Thoracic aorta (tissue), 2 donors: ENCODE results near the gene NFIA. TPM values are rescaled to one million over a fixed set of nuclear protein-coding genes. Genes with fewer than 3 reads are reported as not detected.
A peak's percentile ranks its signal among the peaks of the same experiment; 100 is the strongest.

Source experiments
- ATAC-seq: fragments of 150-250 bp; one replicate; pipeline ENCODE4 v1.8.0; 2017; ENCODE audit warnings: low read depth; ENCODE audit not compliant: insufficient number of reproducible peaks, low FRiP score
- DNase-seq: peaks from one replicate; pipeline ENCODE4 v3.0.0-alpha.2; 2020; ENCODE audit warnings: low spot score
- H3K27ac ChIP-seq, 2 donors: fragments of 200-600 bp; sonication (generic); 1 replicate in 1 of 2; 2 replicates in 1 of 2; pipeline ENCODE4 v1.5.1; 2016; ENCODE audit warnings: mild to moderate bottlenecking in 2 of 2, moderate library complexity in 2 of 2
- H3K27me3 ChIP-seq: fragments of 200-600 bp; sonication (generic); replicated peaks from 2 replicates; pipeline ENCODE4 v1.6.0; 2016; ENCODE audit warnings: mild to moderate bottlenecking; ENCODE audit not compliant: insufficient read depth
- H3K36me3 ChIP-seq: fragments of 200-600 bp; sonication (generic); one replicate; pipeline ENCODE4 v1.5.1; 2016
- H3K4me1 ChIP-seq, 2 donors: fragments of 200-600 bp; sonication (generic); 1 replicate in 1 of 2; 2 replicates in 1 of 2; pipeline versions ENCODE4 v1.5.1 to v1.6.0; 2016; ENCODE audit warnings: low read depth in 2 of 2, mild to moderate bottlenecking in 1 of 2; ENCODE audit not compliant: control insufficient read depth in 1 of 2
- H3K4me3 ChIP-seq: fragments of 200-600 bp; sonication (generic); 2 replicates; pipeline ENCODE4 v1.5.1; 2016; ENCODE audit warnings: mild to moderate bottlenecking
- H3K9me3 ChIP-seq: fragments of 200-600 bp; sonication (generic); 2 replicates; pipeline ENCODE4 v1.5.1; 2016
- total RNA-seq, 2 donors: library from RNA; depleted of rRNA; stranded (reverse); fragments of >200 nt; gene quantifications; one replicate each; pipeline versions ENCODE4 v1.1.0 to v1.2.3, GENCODE V29; 2016
- TF ChIP-seq, protein P1 (sequence below): fragments of 200-600 bp; sonication (generic); IDR thresholded peaks from one replicate; pipeline ENCODE4 v1.5.1; 2019; ENCODE audit warnings: antibody characterized with exemption

Gene NFIA
- total RNA-seq, 2 donors from 2014 or later = 99.8 to 118 TPM

DNA sequence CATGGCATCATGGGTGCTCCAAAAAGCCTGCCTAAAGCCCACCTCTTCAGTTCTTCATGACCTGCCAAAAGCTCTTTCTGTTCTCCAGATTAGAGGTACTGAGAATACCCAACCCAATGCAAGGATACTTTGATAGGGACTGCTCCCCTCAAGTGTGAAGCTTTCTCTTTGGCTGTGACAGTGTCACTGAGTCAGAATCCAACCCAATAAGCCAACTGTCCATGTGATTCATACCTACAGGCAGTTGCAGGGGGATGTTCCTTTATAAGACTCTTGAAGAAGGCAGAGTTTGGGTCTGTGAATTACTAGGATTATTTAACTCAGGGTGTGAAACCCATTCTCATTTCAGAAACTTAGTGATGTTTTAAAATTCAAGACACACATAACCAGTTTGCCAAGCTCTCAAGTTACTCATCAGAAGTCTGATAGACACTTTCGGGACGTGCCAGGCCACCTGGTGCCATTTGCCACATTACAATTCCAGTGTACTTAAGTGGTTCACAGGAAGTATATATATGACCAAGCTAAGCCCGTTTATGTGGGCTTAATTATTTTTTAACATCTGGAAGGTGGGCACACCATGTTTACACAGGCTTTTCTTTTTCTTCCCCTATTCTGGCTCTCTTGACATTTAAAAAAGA is 265.8 kb downstream of the NFIA start:
- H3K9me3 ChIP-seq = no peaks in the 10 kb centered on the region
- ATAC-seq (no peak), DNase-seq (no peak)
- TF ChIP-seq, protein P1, sequence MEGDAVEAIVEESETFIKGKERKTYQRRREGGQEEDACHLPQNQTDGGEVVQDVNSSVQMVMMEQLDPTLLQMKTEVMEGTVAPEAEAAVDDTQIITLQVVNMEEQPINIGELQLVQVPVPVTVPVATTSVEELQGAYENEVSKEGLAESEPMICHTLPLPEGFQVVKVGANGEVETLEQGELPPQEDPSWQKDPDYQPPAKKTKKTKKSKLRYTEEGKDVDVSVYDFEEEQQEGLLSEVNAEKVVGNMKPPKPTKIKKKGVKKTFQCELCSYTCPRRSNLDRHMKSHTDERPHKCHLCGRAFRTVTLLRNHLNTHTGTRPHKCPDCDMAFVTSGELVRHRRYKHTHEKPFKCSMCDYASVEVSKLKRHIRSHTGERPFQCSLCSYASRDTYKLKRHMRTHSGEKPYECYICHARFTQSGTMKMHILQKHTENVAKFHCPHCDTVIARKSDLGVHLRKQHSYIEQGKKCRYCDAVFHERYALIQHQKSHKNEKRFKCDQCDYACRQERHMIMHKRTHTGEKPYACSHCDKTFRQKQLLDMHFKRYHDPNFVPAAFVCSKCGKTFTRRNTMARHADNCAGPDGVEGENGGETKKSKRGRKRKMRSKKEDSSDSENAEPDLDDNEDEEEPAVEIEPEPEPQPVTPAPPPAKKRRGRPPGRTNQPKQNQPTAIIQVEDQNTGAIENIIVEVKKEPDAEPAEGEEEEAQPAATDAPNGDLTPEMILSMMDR = no peak
- H3K36me3 ChIP-seq = peaks cover 6% of the 10 kb centered on the region
- no peaks in the 10 kb centered on the region for H3K27me3 ChIP-seq
- H3K27ac ChIP-seq = no peak overlapping the region
- peaks cover 23 to 45% of the 10 kb centered on the region in 2 donors for H3K4me1 ChIP-seq
- no peak overlapping the region for H3K4me3 ChIP-seq

DNA sequence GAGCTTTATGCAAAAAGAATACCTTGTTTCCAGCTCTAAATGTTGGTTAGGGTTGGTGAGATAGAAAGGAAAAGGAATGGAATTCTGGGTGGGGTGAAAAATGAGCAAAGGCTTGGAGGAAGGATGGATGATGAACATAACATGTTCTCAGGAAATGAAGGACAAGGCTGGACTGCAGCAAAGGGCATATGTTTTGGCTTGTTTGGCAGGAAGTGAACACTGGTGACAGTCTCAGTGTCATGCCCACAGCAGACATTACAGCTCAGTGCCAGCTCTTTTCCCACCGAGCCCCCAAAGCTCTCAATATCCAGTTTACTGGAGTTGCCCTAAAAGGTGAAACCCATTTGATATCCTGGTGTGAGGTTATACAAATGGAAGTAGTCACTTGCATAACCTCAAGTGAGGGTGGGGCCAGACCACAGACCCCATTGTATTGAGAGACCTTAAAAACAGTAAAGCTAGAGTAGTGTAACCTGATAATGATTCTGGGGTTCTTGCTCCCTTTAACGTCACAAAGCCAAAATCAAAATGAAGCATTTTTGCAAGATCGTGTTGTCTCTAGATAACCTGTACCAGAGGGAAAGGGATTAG is 270.6 kb downstream of the NFIA start:
- Histone ChIP-seq H3K27me3 (no peaks in the 10 kb centered on the region), H3K36me3 (peaks cover 16% of the 10 kb centered on the region), H3K9me3 (no peaks in the 10 kb centered on the region), H3K27ac (no peak overlapping the region), H3K4me1 (peaks cover 3 to 30% of the 10 kb centered on the region in 2 donors), H3K4me3 (no peak overlapping the region)
- TF ChIP-seq, protein P1 = no peak
- ATAC-seq (no peak), DNase-seq (no peak)

DNA sequence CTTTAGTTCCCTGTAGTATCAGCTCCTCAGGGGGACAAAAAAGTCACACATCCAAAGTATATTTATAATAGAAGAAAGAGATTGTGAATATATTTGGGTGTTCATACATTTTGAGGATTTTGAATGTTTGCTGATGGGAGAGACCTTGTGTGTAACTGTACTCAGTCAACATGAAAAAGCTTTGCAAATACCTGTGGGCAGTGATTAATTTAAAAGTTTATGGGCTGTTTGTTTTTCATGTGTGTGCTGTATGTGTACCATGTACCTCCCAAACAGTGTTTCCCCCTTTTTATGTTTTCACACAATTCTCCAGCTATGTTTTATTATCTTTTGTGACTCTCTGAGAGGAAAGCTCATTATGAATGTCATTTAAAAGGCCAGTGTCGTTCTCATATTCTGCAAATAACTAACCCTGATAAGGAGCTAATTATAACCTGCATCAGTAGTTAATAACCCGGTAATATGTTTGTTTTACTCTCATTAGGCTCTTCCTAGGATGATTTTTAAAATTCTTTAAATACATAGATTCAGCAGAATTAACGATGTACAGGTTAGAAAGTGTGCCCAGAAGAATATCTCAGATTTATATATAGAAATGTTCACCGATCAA is 271.5 kb downstream of the NFIA start:
- Histone ChIP-seq H3K27ac (no peak overlapping the region), H3K4me3 (no peak overlapping the region), H3K9me3 (no peaks in the 10 kb centered on the region), H3K36me3 (peaks cover 16% of the 10 kb centered on the region), H3K4me1 (peaks cover 8 to 29% of the 10 kb centered on the region in 2 donors), H3K27me3 (no peaks in the 10 kb centered on the region)
- ATAC-seq = no peak
- DNase-seq = no peak
- TF ChIP-seq, protein P1 = no peak

DNA sequence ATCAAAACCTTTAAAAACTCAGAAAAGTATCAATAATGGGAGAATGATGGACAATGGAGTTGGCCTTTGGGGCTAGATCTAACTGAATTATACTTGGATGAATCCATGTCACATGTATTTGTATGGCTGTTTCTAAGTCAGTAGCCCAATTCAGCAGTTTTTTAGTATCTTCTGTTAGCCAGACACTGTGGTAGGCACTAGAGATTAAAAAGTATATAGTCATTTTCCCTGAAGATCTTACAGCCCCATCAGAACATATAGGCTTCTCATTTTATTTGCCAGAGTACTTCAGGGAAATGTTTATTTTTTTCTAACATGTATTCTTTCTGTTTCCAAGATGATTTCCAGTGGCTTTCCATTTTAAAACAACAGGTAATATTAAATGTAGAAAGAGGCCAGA is 273.7 kb downstream of the NFIA start:
- H3K27me3 ChIP-seq = no peaks in the 10 kb centered on the region
- no peak overlapping the region for H3K27ac ChIP-seq
- H3K4me1 ChIP-seq = peaks cover 9 to 32% of the 10 kb centered on the region in 2 donors
- no peaks in the 10 kb centered on the region for H3K9me3 ChIP-seq
- TF ChIP-seq, protein P1 = no peak
- no peak for DNase-seq
- no peak for ATAC-seq
- no peak overlapping the region for H3K4me3 ChIP-seq
- H3K36me3 ChIP-seq = peaks cover 23% of the 10 kb centered on the region

DNA sequence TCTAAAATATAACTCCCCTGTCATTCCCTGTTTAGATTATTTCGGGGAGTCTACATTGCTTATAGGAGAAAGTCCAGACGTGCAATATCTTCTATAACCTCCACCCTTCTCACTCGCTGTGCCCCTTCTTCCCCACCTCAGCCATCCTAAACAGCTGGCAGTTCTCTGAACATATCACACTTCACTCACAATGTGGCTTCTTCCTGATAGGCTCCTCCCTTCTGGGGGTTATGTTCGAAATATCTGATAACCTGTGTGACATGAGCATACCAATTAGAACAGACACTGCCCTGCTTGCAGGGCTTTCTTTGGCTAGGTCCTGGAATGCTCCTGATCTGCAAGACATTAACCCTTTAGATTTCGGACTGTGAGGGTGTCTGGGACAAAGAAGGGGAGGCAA is 274.6 kb downstream of the NFIA start:
- no peak for ATAC-seq
- Histone ChIP-seq H3K4me1 (peaks cover 9 to 30% of the 10 kb centered on the region in 2 donors), H3K27ac (peak overlapping the region; percentile 6 to 47), H3K9me3 (no peaks in the 10 kb centered on the region), H3K36me3 (peaks cover 23% of the 10 kb centered on the region), H3K4me3 (no peak overlapping the region), H3K27me3 (no peaks in the 10 kb centered on the region)
- DNase-seq = no peak
- TF ChIP-seq, protein P1 = no peak
